HepG2 (cell line): ENCODE data around the gene SLC22A14. TPM values are rescaled to one million over a fixed set of nuclear protein-coding genes. Genes with fewer than 3 reads are reported as not detected.

Source experiments
- ARID2 ChIP-seq: sonication (generic); formaldehyde crosslinking; IDR thresholded peaks from 2 replicates; pipeline ENCODE4 v1.8.1; 2022; ENCODE audit warnings: mild to moderate bottlenecking, missing genetic modification reagents, borderline replicate concordance
- CCDC6 ChIP-seq: sonication (generic); formaldehyde crosslinking; IDR thresholded peaks from 2 replicates; pipeline ENCODE4 v1.8.1; 2022; ENCODE audit warnings: mild to moderate bottlenecking, missing genetic modification reagents, moderate library complexity
- CERS6 ChIP-seq: sonication (generic); formaldehyde crosslinking; IDR thresholded peaks from 2 replicates; pipeline ENCODE4 v1.5.0; 2020; ENCODE audit warnings: missing genetic modification reagents
- HMG20B ChIP-seq: conservative IDR thresholded peaks from 2 replicates; pipeline ENCODE4 v1.6.1; 2016; ENCODE audit warnings: missing genetic modification reagents, missing compliant biosample characterization
- KDM1A ChIP-seq: IDR thresholded peaks from 2 replicates; pipeline ENCODE4 v1.6.1; 2016; ENCODE audit warnings: missing compliant biosample characterization
- LRRFIP1 ChIP-seq: sonication (generic); formaldehyde crosslinking; conservative IDR thresholded peaks from 2 replicates; pipeline ENCODE4 v1.4.0; 2020; ENCODE audit warnings: missing genetic modification reagents
- MLXIP ChIP-seq: sonication (generic); formaldehyde crosslinking; IDR thresholded peaks from 2 replicates; pipeline ENCODE4 v1.9.0; 2021; ENCODE audit warnings: missing genetic modification reagents, borderline replicate concordance
- MNT ChIP-seq: fragments of 450-650 bp; IDR thresholded peaks from 2 replicates; pipeline ENCODE4 v1.6.1; 2016
- PCBP1 ChIP-seq: fragments of 200-400 bp; formaldehyde crosslinking; IDR thresholded peaks from 2 replicates; pipeline ENCODE4 v1.6.1; 2017; ENCODE audit warnings: mild to moderate bottlenecking, low read depth, low read length, borderline replicate concordance
- RXRA ChIP-seq: sonication (generic); formaldehyde crosslinking; IDR thresholded peaks from 2 replicates; pipeline ENCODE4 v1.5.1; 2020; ENCODE audit warnings: missing genetic modification reagents
- SYNCRIP ChIP-seq: fragments of 200-400 bp; formaldehyde crosslinking; IDR thresholded peaks from 2 replicates; pipeline ENCODE4 v1.6.1; 2018; ENCODE audit warnings: mild to moderate bottlenecking, low read depth, low read length; ENCODE audit not compliant: insufficient read depth
- TSC22D2 ChIP-seq: sonication (generic); formaldehyde crosslinking; IDR thresholded peaks from 2 replicates; pipeline ENCODE4 v1.5.1; 2020; ENCODE audit warnings: missing genetic modification reagents, mild to moderate bottlenecking, borderline replicate concordance
- ZNF207 ChIP-seq: fragments of 450-650 bp; IDR thresholded peaks from 2 replicates; pipeline ENCODE4 v1.6.1; 2016; ENCODE audit warnings: antibody characterized with exemption, borderline replicate concordance
- ZNF350 ChIP-seq: sonication (generic); formaldehyde crosslinking; IDR thresholded peaks from 2 replicates; pipeline ENCODE4 v1.4.0; 2020; ENCODE audit warnings: mild to moderate bottlenecking, low read depth, missing genetic modification reagents, borderline replicate concordance
- ZNF850 ChIP-seq: sonication (generic); formaldehyde crosslinking; conservative IDR thresholded peaks from 2 replicates; pipeline ENCODE4 v1.9.0; 2021; ENCODE audit warnings: mild to moderate bottlenecking, missing genetic modification reagents
- polyA plus RNA-seq, 8 experiments: library from polyadenylated mRNA; depleted of rRNA in 3 of 8; stranded (reverse) in 7 of 8; unstranded in 1 of 8; fragments of >200 nt; fragmentation: Illumina TruSeq in 4 of 8; extraction: Trizol in 4 of 8; gene quantifications; 2 replicates each; pipeline versions ENCODE4 v1.2.1 to v1.2.3, GENCODE V29; 2011 to 2016; ENCODE audit warnings: low read depth in 4 of 8, missing spikeins in 1 of 8, mixed read lengths in 1 of 8; ENCODE audit not compliant: insufficient read depth in 1 of 8
- total RNA-seq, 5 experiments: library from RNA; depleted of rRNA; stranded (reverse); fragments of >200 nt; fragmentation: Illumina TruSeq; extraction: Trizol; gene quantifications; 2 replicates each; pipeline ENCODE4 v1.2.3, GENCODE V29; 2016; ENCODE audit warnings: low read depth in 1 of 5
- TF ChIP-seq, protein P1 (sequence below): sonication (generic); formaldehyde crosslinking; IDR thresholded peaks from 2 replicates; pipeline ENCODE4 v1.9.0; 2021; ENCODE audit warnings: missing genetic modification reagents, mild to moderate bottlenecking, borderline replicate concordance

The SLC22A14 gene
- total and polyA plus RNA-seq, 2 of the 13 experiments (the other 11 are each of a cell fraction or from before 2014, with no cell fraction given): 0.03 TPM; not detected in 1

GRCh38 chr3:38346587-38347410 is 64.7 kb downstream of the SLC22A14 start, which contains the start of gene XYLB (continued):
- peak; percentile 52; the same call in 1 of the 2 replicates for TF ChIP-seq KDM1A (CRISPR knock-in tag)
- no peak for TF ChIP-seq ZNF850 (CRISPR knock-in tag)
- peak; percentile 82 for TF ChIP-seq RXRA (CRISPR knock-in tag)
- no peak; the same call in 1 of the 2 replicates for TF ChIP-seq HMG20B (CRISPR knock-in tag)
- TF ChIP-seq MNT: peak; percentile 52; the same call in 1 of the 2 replicates
- 0 out of 2 replicates have a peak, but pooled peaks have one; percentile 51 for TF ChIP-seq CERS6 (CRISPR knock-in tag)
- TF ChIP-seq PCBP1: no peak
- TF ChIP-seq CCDC6 (CRISPR knock-in tag): peak; percentile 92
- TF ChIP-seq ZNF350 (CRISPR knock-in tag): peak; percentile 87
- no peak for TF ChIP-seq LRRFIP1
- no peak for TF ChIP-seq MLXIP (CRISPR knock-in tag)
- no peak for TF ChIP-seq SYNCRIP
- TF ChIP-seq ZNF207: no peak
- peak; percentile 74 for TF ChIP-seq TSC22D2 (CRISPR knock-in tag)
- TF ChIP-seq ARID2 (CRISPR knock-in tag): peak; percentile 98; the same call in 1 of the 2 replicates
- TF ChIP-seq, protein P1, sequence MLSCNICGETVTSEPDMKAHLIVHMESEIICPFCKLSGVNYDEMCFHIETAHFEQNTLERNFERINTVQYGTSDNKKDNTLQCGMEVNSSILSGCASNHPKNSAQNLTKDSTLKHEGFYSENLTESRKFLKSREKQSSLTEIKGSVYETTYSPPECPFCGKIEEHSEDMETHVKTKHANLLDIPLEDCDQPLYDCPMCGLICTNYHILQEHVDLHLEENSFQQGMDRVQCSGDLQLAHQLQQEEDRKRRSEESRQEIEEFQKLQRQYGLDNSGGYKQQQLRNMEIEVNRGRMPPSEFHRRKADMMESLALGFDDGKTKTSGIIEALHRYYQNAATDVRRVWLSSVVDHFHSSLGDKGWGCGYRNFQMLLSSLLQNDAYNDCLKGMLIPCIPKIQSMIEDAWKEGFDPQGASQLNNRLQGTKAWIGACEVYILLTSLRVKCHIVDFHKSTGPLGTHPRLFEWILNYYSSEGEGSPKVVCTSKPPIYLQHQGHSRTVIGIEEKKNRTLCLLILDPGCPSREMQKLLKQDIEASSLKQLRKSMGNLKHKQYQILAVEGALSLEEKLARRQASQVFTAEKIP (CRISPR knock-in tag): no peak
